Osteoblast (primary cell): ENCODE data around the gene CFAP77. TPM values are rescaled to one million over a fixed set of nuclear protein-coding genes. Genes with fewer than 3 reads are reported as not detected.

Source experiments
- DNase-seq: peaks from one replicate; pipeline ENCODE4 v3.0.0; 2011; ENCODE audit warnings: low spot score, mixed read lengths; ENCODE audit not compliant: insufficient read length; ENCODE audit errors: missing footprints
- H2AFZ ChIP-seq: 2 replicates; pipeline ENCODE4 v1.6.0; 2011; ENCODE audit warnings: mild to moderate bottlenecking, low read length
- H3K27ac ChIP-seq: 2 replicates; pipeline ENCODE4 v1.5.1; 2011; ENCODE audit warnings: mild to moderate bottlenecking, low read depth, low read length, moderate library complexity
- H3K27me3 ChIP-seq: 2 replicates; pipeline ENCODE4 v1.6.0; 2012; ENCODE audit warnings: mild to moderate bottlenecking, control low read depth, inconsistent platforms, low read length, moderate library complexity; ENCODE audit not compliant: insufficient read depth
- H3K36me3 ChIP-seq: 2 replicates; pipeline ENCODE4 v1.5.1; 2011; ENCODE audit warnings: mild to moderate bottlenecking, low read length, control low read depth, moderate library complexity; ENCODE audit not compliant: insufficient read depth
- H3K4me1 ChIP-seq: 2 replicates; pipeline ENCODE4 v1.5.1; 2011; ENCODE audit warnings: mild to moderate bottlenecking, low read length, control low read depth, moderate library complexity; ENCODE audit not compliant: insufficient read depth
- H3K4me2 ChIP-seq: 2 replicates; pipeline ENCODE4 v1.6.0; 2011; ENCODE audit warnings: mild to moderate bottlenecking, low read length; ENCODE audit not compliant: insufficient read depth
- H3K4me3 ChIP-seq: fragments of 200-600 bp; sonication (generic); 3 replicates; pipeline ENCODE4 v1.5.1; 2012; ENCODE audit warnings: mild to moderate bottlenecking, low read length, inconsistent platforms; ENCODE audit not compliant: insufficient read depth
- H3K79me2 ChIP-seq: 2 replicates; pipeline ENCODE4 v1.6.0; 2012; ENCODE audit warnings: mild to moderate bottlenecking, low read length, control low read depth, inconsistent platforms; ENCODE audit not compliant: insufficient read depth
- H3K9me3 ChIP-seq: 2 replicates; pipeline ENCODE4 v1.5.1; 2011; ENCODE audit warnings: low read depth, low read length, control low read depth
- H4K20me1 ChIP-seq: 2 replicates; pipeline ENCODE4 v1.6.0; 2012; ENCODE audit warnings: mild to moderate bottlenecking, low read length, control low read depth; ENCODE audit not compliant: insufficient read depth
- CTCF ChIP-seq: IDR thresholded peaks from 2 replicates; pipeline ENCODE4 v1.5.1; 2011; ENCODE audit warnings: mild to moderate bottlenecking, low read depth, low read length, moderate library complexity; ENCODE audit errors: extremely low read depth
- total RNA-seq: library from RNA; depleted of rRNA; stranded (reverse); fragments of >200 nt; gene quantifications from 2 replicates; pipeline ENCODE4 v1.2.3, GENCODE V29; 2012

The CFAP77 gene
- total RNA-seq, 1 donor = 0.36 TPM

- Histone ChIP-seq H2AFZ (no peak overlapping the region), H3K27me3 (peaks cover 66% of the 10 kb centered on the region), H3K79me2 (no peaks in the 10 kb centered on the region), H3K4me1 (no peaks in the 10 kb centered on the region), H3K27ac (no peak overlapping the region), H3K4me2 (no peak overlapping the region), H4K20me1 (no peaks in the 10 kb centered on the region), H3K36me3 (no peaks in the 10 kb centered on the region), H3K9me3 (no peaks in the 10 kb centered on the region), H3K4me3 (no peak overlapping the region)
- no peak for TF ChIP-seq CTCF
- DNase-seq = no peak
Observed at GRCh38 chr9:132426639-132427414, 16.8 kb downstream of the CFAP77 start.

- H4K20me1 ChIP-seq = no peaks in the 10 kb centered on the region
- no peak overlapping the region for H2AFZ ChIP-seq
- H3K27me3 ChIP-seq = peaks cover 60% of the 10 kb centered on the region
- no peak overlapping the region for H3K27ac ChIP-seq
- H3K9me3 ChIP-seq = no peaks in the 10 kb centered on the region
- no peak for DNase-seq
- H3K79me2 ChIP-seq = no peaks in the 10 kb centered on the region
- no peak overlapping the region for H3K4me3 ChIP-seq
- H3K4me2 ChIP-seq = no peak overlapping the region
- no peak for TF ChIP-seq CTCF
- H3K4me1 ChIP-seq = no peaks in the 10 kb centered on the region
- H3K36me3 ChIP-seq = no peaks in the 10 kb centered on the region
Observed at GRCh38 chr9:132430998-132431397, 21.0 kb downstream of the CFAP77 start.

GRCh38 chr9:132434881-132435280 is 24.9 kb downstream of the CFAP77 start:
- no peak overlapping the region for H3K27ac ChIP-seq
- H3K79me2 ChIP-seq = no peaks in the 10 kb centered on the region
- TF ChIP-seq CTCF = no peak
- H3K27me3 ChIP-seq = peaks cover 45% of the 10 kb centered on the region
- H3K4me2 ChIP-seq = no peak overlapping the region
- H3K36me3 ChIP-seq = no peaks in the 10 kb centered on the region
- no peak for DNase-seq
- no peaks in the 10 kb centered on the region for H3K9me3 ChIP-seq
- no peak overlapping the region for H2AFZ ChIP-seq
- H3K4me1 ChIP-seq = no peaks in the 10 kb centered on the region
- no peaks in the 10 kb centered on the region for H4K20me1 ChIP-seq
- H3K4me3 ChIP-seq = no peak overlapping the region

GRCh38 chr9:132439153-132439552 is 29.1 kb downstream of the CFAP77 start:
- DNase-seq = no peak
- Histone ChIP-seq H3K36me3 (no peaks in the 10 kb centered on the region), H3K9me3 (no peaks in the 10 kb centered on the region), H3K27ac (no peak overlapping the region), H3K27me3 (peaks cover 39% of the 10 kb centered on the region), H3K4me3 (no peak overlapping the region), H2AFZ (no peak overlapping the region), H4K20me1 (no peaks in the 10 kb centered on the region), H3K4me2 (no peak overlapping the region), H3K4me1 (no peaks in the 10 kb centered on the region), H3K79me2 (no peaks in the 10 kb centered on the region)
- no peak for TF ChIP-seq CTCF
